TTC549 (cell line): ENCODE measurements around the gene ACBD7.

ENCODE experiments used
- FAIRE-seq: peaks from 2 replicates; lab custom pipeline; 2012; peaks lifted over from hg19 to GRCh38; lab: Jason Lieb, UNC

ACBD7 gene

GRCh38 chr10:15091418-15091817 is 2.8 kb upstream of the ACBD7 start:
- FAIRE-seq: no peak

GRCh38 chr10:15084502-15084922 is 4.1 kb downstream of the ACBD7 start:
- peak; percentile 63 for FAIRE-seq

- no peak for FAIRE-seq
Measured at GRCh38 chr10:15083674-15084501, 4.7 kb downstream of the ACBD7 start.

GRCh38 chr10:15075421-15075820 is 13.2 kb downstream of the ACBD7 start:
- no peak for FAIRE-seq

- FAIRE-seq: no peak
Measured at GRCh38 chr10:15072358-15072757, 16.2 kb downstream of the ACBD7 start.

- FAIRE-seq: no peak
Measured at GRCh38 chr10:15069230-15069629, 19.3 kb downstream of the ACBD7 start.

- no peak for FAIRE-seq
Measured at GRCh38 chr10:15068802-15069201, 19.8 kb downstream of the ACBD7 start.

GRCh38 chr10:15067154-15067553 is 21.4 kb downstream of the ACBD7 start:
- FAIRE-seq: no peak

- no peak for FAIRE-seq
Measured at GRCh38 chr10:15060638-15061037, 27.9 kb downstream of the ACBD7 start.

- FAIRE-seq: no peak
Measured at GRCh38 chr10:15059914-15060313, 28.7 kb downstream of the ACBD7 start.

GRCh38 chr10:15058689-15059088 is 29.9 kb downstream of the ACBD7 start:
- FAIRE-seq: no peak

- no peak for FAIRE-seq
Measured at GRCh38 chr10:15053061-15053460, 35.5 kb downstream of the ACBD7 start.

GRCh38 chr10:15052121-15052520 is 36.5 kb downstream of the ACBD7 start:
- no peak for FAIRE-seq

GRCh38 chr10:15049533-15049932 is 39.0 kb downstream of the ACBD7 start:
- no peak for FAIRE-seq

- FAIRE-seq: no peak
Measured at GRCh38 chr10:15046626-15047025, 42.0 kb downstream of the ACBD7 start.

GRCh38 chr10:15045380-15045779 is 43.2 kb downstream of the ACBD7 start:
- FAIRE-seq: no peak

GRCh38 chr10:15043674-15044073 is 44.9 kb downstream of the ACBD7 start, which contains the start of gene OLAH:
Gene OLAH (plus strand): TSS chr10:15043943. CDS start chr10:15047289, 3,346 bp downstream.
- FAIRE-seq: no peak

- no peak for FAIRE-seq
Measured at GRCh38 chr10:15038416-15038815, 50.2 kb downstream of the ACBD7 start.

- no peak for FAIRE-seq
Measured at GRCh38 chr10:15037691-15038090, 50.9 kb downstream of the ACBD7 start.

GRCh38 chr10:15035385-15036301 is 52.9 kb downstream of the ACBD7 start:
- no peak for FAIRE-seq

GRCh38 chr10:15027741-15028140 is 60.8 kb downstream of the ACBD7 start:
- FAIRE-seq: no peak
